NCI-H2227 (cell line): ENCODE measurements around the gene RNF212.
"Not testable (repeated sequence)": the region's sequence is repeated elsewhere in the genome, so short reads cannot be mapped to it uniquely, and the experiment has no call there.

Source experiments
- DNase-seq: peaks from one replicate; lab custom pipeline; 2025; ENCODE audit not compliant: unreplicated experiment; lab: John Stamatoyannopoulos, UW

RNF212 gene, protein sequence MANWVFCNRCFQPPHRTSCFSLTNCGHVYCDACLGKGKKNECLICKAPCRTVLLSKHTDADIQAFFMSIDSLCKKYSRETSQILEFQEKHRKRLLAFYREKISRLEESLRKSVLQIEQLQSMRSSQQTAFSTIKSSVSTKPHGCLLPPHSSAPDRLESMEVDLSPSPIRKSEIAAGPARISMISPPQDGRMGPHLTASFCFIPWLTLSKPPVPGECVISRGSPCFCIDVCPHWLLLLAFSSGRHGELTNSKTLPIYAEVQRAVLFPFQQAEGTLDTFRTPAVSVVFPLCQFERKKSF

DNA sequence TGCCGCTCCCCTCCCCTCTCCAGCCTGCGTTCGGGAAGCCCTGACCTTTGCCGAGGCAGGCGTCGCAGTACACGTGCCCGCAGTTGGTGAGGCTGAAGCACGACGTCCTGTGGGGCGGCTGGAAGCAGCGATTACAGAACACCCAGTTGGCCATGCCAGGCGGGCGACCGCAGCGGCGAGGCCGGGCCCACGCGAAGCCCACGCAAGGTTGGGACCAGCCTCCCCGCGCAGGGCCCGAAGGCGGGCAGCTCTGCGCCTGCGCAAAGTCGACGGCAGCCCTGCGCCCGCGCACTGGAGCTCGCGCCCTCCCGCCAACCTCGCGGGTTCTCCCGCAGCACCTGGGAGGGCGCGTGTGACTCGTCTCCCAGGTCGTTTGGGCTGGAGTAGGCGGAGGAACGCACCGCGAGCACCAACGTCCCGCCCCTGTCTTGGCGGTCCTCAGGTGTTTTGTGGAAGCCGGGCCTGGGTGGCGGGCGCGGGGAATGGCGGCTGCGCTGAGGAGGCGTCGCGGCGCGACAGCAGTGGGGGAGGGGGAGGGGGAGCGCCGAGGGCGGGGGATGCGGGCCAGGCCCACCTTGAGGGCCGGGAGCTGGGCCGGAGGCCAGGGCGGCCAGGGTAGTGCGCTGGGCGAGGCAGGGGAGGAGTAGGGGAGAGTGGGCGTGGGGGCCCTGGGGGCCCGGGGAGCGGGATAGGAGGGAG is at the start of gene RNF212:
Gene RNF212, minus strand, starts transcription at position 254 of the 699 bp plus-strand sequence. Its CDS starts 100 bp downstream, at position 154.
- peak; percentile 48 for DNase-seq

DNA sequence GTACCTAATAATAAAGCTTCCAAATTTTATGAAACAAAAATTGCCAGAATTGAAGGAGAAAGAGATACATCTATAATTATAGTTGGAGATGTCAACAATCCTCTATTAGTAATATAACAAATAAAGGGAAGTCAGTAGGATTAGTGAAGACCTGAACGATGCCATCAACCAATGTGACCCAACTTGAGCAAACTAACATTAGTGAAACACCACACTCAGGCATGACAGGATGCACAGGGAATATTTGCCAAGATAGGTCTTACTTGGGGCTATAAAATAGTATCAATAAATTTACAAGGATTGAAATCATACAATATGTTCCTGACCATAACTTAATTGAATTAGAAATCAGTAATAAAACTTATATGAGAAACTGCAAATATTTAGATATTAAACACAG is 47.0 kb upstream of the RNF212 start:
- no peak for DNase-seq

DNA sequence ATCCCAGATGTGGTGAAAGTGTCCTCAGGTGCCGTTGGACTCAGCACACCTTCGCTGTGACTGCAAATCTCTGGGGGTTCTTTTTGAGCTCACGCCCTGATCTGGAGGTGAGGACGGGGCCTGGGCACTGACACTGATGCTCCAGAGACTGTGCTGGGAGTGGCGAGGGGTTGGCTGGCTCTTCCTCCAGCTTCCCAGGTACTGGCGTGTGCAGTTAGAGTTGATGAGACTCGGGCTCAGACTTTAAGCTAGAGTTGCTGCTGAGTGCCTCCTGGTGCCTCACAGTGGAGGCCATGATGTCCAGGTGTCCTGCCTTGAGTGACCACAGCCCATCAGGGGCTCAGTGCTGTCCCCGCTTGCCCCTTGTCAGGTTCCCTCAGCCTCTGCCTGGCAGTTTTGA is 42.7 kb upstream of the RNF212 start:
- DNase-seq = no peak

DNA sequence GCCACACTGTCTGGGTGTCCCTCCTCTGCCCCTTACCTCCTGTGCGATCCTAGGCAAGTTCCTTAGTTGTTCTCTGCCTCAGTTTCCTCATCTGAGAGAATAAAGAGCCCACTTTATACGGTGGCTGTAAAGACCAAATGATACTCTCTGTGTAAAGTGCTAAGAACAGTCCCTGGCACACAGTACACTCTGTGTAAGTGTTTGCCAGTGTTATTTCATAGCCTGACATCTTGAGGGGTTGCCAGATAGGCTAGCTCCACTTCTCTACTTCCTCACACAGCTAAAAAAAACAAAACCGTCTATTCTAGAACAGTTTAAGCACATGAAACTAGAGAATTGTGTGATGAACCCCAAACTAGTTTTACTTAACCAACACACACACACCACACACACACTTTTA is 42.0 kb upstream of the RNF212 start:
- no peak for DNase-seq

DNA sequence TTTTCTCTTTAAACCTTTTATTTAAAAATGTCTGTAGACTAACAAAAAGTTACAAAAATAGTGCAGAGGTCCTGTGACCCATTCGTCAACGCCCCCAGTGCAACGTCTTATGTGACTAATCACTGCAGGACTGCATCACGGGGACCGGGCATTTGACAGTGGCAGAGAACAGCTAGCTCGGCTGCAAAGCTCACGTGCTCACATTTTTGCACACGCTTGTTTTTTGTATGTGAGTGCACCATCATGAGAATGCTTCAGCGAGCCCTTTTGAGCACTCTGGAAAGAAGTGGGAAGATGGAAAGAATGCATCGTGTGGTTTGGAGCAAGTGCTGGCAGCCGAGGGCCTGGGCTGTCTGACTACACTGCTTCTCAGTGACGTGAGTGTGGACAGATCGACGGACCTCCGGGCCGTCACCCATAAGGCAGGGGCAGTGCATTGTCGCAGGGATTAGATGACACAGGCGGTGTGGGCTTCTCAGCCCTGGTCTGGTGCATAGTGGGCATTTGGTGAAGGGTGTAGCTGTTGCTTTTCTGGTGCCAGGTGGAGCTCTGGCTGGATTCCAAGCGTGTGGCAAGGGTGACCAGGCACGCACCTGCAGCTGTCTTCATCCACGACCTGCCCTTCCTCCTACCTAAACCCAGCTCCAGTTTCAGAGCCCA is 41.3 kb upstream of the RNF212 start:
- no peak for DNase-seq

DNA sequence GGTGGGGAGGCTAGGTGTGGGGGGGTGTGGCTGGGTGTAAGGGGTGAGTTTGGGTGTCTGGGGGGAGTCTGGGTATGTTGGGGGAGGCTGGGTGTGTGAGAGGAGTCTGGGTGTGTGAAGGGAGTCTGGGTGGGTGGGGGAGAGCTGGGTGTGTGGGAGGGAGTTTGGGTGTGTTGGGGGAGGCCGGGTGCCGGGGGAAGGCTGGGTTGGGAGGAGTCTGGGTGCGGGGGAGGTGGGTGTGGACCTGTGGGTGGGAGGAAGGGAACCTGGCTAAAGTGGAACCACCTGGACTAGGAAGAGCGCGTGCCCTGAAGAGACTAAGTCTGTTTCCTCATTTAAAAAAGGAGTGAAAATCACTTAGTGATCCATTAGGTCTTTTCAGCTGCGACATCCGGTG is 40.8 kb upstream of the RNF212 start:
- DNase-seq = no peak

DNA sequence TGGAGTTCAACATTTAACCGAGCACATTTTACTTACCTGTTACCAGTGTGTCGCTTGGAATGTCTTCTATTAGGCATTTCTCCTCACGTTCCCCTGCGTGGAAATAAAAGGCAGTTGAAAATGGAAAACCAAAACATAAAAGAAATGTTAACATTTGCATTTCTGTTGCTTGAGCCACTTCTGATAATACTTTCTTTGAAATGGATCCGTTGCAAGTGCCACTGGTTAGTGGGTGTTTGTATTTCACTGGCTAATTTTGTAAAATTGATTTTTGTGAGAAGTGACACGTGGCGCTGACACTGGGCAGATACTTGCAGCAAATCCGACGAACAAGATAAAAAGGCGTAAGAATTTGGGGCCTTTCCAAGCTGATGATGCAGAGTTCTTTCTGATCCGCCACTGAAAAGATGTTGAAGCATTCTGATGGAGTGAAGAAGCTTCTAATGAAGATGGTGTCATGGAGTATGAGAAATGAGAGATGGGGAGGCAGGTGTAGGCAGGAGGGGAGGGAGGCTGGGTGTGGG is 40.3 kb upstream of the RNF212 start:
- DNase-seq = no peak

DNA sequence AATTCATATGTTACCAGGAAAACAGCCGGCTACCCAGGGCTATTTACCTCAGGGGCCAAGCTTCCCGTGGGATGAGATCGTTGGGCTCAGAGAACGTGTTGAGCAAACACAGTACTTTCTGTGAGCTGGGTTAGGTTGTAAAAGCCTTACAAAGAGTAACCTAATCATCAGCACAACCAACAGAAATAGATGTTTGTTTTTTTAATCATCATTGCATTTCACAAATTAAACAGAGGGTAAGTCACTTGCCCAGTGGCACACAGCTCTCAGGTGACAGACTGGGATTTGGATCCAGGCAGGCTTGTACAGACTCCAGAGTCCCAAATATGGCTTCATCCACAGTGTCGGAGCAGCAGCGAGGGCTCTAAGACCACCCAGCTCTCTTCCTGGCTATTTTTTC is 38.9 kb upstream of the RNF212 start:
- no peak for DNase-seq

DNA sequence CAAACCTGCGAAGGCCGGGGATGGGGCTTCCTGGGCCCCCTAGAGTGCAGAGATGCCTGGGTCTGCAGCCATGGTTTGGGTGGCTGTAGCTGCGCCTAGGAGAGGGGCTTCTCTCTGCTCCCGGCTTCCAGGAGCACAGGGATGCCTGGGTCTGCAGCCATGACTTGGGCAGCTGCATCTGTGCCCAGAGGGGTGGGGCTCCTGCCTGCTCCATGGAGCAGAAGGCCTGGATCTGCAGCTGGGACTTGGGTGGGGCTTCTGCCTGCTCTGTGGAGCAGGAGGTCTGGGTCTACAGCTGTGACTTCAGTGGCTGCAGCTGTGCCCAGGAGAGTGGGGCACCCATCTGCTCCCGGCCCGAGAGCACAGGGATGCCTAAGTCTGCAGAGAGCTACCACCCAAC is 38.2 kb upstream of the RNF212 start:
- no peak for DNase-seq

DNA sequence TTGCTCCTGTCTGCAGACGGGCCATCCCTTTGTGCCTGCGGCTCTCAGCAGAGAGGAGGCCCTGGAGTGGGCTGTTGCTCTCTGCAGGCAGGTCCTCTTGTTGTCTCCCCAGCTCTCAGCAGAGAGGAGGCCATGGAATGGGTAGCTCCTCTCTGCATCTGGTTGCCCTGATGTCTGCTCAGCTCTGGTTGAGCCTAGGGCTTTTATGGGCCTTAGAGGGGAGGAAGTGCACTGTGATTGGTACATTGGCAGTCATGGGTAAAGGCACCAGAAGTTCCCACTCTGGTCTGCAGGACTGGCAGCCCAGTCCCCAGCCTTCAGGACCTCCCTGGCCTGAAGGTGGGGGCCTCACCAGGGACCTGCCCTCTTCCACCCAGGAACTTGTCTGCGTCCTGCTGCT is 37.5 kb upstream of the RNF212 start:
- DNase-seq = no peak

DNA sequence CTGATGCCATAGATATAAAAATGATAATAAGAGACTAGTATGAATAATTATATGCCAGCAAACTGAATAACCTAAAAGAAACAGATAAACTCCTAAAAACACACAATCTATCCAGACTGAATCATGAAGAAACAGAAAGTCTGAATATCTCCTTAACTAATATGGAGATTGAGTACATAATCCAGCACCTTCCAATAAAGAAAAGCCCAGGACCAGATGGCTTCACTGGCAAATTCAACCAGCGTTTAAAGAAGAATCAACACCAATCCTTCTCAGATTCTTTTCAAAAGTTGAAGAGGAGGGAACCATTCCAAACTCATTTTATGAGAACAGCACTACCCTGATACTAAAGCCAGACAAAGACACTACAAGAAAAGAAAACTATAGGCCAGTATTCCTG is 26.5 kb upstream of the RNF212 start:
- no peak for DNase-seq

DNA sequence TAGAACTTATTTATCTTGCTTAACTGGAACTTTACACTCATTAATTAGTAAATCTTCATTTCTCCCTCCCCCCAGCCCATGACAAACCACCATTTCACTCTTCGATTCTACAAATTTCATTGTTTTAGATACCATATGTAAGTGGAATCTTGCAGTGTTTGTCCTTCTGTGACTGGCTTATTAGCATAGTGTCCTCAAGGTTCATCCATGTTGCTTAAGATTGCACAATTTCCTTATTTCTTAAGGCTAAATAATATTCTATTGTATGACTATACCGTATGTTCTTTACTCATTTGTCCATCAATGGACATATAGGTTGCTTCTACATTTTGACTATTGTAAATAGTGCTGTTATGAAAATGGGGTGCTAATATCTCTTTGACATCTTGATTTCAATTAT is 24.5 kb upstream of the RNF212 start:
- DNase-seq = no peak

DNA sequence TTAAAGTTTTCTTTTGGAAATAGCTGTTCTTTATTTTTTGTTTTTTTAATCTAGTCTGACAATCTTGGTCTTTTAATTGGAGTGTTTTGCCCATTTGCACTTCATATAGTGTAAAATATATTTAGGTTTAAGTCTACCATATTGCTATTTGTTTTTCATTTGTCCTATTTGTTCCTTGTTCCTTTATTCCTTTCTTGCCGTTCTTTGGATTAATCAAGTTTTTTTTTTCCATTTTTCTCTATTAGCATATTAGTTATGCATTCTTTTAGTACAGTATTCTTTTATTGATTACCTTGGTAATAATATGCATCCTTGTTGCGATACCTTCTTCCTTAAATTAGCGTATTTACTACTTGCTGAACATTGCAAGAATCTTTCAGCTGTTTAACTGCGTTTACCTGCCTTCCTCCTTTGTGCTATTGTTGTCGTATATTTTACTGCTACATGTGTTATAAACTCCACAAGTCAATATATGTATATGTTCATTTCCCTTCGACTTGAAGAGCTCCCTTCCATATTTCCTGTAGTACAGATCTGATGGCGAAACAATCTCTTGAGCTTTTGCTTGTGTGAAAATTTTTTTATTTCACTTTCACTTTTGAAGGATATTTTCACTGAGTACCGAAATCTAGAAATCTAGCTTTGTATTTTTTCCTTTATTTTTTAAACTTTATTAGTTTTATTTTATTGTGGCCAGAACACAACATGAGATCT is 23.9 kb upstream of the RNF212 start:
- no peak for DNase-seq

DNA sequence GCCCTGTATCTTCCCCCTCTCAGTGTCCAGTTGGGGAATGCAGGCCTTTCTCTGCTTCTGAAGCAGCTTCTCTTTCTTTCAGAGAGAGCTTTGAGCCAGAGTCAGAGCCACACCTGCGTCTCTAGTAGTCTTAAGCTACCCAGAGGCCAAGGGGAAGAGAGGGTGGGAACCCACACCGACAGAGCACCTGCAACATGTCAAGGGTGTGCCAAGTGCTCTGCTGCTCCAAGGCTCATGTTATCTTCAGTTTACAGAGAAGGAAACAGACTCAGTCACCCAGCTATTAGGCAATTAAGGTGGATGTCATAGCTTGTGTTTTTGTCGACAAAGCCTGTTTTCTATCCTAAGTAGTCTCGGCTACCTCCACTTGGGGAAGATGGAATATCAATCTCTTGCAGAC is 22.7 kb upstream of the RNF212 start:
- DNase-seq = no peak

DNA sequence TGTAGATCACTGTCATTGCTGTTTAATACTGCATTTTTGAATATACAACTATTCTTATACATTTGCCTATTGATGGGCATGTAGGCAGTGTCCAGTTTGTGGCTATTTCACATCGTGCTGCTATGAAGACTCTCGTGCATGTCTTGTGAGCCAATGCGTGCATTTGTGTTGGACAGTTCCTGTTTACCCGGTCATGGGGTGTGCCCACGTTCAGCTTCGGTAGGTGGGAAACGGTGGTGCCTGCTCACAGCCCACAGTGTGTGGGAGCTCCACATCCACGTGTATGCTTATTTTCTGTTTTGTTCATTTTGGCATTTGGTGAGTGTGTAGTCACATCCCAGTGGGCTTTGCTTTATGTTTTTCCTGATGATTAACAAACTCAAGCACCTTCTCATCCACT is 19.7 kb upstream of the RNF212 start:
- DNase-seq = no peak

DNA sequence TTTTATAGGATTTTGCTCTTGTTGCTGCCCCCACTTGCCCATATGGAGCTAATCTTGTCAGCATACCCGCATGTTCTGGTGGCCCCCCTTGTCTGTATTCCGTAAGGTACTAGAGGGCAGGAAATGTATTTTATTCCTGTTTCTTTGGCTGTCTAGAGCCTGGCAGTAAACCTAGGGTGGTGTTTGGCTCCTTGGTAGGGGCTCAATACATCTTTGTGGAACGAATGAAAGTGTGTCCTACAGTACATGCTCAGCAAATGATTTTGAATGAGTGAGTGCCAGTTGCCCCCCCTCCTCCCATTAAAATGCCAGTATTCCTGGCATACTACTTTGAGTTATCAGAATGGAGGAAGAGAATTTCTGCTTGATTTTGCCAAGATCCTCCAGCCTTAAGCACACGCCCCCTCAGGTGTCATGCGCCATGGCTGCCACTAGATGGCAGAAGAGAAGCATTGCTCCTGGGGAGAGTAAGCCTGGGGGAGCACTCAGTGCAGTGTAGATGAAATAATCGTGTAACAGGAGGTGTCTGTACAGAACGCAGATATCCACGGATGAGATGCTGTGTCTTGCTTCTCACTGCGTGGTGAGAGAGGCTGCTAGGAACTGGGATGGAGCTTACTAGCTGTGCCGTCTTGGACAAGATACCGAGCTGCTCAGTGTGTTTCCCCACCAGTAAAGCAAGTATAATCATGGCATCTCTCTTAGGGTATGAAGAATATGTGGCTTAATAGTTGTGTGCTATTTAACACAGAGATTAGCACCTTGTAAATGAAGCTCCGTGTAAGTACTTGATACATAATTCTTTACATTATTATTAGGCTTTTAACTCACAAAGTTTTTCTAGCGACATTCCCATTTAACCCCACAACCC is 17.2 kb upstream of the RNF212 start:
- DNase-seq = peak; percentile 85

DNA sequence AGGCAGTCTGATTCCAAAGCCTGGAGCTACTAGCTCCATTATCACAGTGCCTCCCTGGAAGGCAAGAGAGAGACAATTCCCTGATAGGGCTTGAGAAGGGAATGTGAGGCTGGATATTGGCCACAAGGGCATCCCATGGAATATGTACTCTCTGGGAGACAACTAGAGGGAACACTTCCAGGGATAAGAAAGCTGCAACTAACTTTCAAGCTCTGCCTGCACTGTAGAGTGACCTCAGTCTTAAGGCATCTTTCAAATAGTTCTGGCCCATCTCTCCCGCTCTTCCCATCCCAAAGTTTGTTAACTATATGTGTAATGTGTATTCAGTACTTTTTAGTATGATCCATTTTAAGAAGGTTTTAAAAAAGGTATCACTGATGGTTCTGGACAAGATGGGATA is 13.1 kb upstream of the RNF212 start:
- DNase-seq = no peak

DNA sequence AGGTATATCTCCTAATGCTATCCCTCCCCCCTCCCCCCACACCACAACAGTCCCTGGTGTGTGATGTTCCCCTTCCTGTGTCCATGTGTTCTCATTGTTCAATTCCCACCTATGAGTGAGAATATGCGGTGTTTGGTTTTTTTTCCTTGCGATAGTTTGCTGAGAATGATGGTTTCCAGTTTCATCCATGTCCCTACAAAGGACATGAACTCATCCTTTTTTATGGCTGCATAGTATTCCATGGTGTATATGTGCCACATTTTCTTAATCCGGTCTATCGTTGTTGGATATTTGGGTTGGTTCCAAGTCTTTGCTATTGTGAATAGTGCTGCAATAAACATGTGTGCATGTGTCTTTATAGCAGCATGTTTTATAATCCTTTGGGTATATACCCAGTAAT is 12.1 kb upstream of the RNF212 start:
- DNase-seq = not testable (repeated sequence)

DNA sequence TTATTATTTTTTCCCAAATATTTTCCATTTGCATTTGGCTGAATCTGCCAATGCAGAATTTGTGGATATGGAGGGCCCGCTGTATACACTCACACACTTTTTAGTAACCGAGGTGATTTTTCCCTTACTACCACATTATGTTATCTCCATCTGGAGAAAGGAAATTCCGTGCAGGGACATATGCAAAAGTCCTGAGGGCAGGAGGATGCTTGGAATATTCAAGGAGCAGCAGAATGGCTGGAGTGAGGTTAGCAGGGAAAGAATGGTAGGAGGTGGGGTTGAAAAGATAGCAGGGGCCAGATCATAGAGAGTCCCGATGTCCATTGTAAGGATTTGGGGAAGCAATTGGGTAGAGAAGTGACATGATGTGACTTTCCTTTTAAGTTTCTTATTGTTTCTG is 11.5 kb upstream of the RNF212 start:
- no peak for DNase-seq

DNA sequence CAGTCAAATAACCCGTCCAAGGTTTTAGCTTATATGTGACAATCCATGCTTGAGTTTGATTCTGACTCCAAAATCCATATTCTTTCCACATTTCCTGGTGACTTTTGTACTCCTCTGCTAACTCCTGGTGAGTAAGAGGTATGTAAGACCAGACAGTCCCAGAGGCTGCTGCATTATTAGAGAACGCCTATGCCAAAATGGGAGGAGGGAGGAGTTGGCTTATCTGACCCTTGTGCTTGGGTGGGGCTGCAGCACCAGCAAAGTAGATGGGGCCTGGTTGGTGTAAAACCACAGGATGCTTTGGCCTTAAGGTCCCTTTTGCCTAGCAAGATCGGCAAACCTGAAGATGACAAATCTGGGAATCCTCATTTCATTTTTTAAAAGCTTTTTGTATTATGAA is 9.1 kb upstream of the RNF212 start:
- no peak for DNase-seq

DNA sequence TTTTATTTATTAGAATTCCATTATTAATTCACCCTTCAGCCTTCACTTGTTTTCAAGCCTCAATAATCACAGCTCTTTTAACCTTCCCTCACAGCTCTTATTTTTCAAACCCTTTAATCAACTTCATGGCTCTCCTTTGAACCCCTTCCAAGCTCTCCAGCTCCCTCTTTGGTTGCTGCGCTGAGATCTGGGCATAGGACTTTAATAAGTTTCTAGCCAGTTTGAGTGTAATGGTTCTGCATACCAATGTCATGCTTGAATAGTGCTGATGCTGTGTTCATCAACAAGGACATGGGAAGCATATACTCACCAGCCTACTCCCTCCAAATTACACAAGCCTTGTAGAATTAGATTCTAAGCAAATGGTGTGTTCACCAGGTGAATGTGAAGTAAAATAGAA is 3.5 kb upstream of the RNF212 start:
- no peak for DNase-seq
